Left ventricle myocardium superior (tissue), 1 donor: ENCODE results near the gene PPP1R12B. TPM values are rescaled to one million over a fixed set of nuclear protein-coding genes. Genes with fewer than 3 reads are reported as not detected.
A peak's percentile ranks its signal among the peaks of the same experiment; 100 is the strongest.

ENCODE experiments used
- ATAC-seq: fragments of 200-7000 bp; cut with Tn5 transposase; one replicate; pipeline ENCODE4 v1.9.1; 2020; ENCODE audit warnings: mild to moderate bottlenecking, moderate library complexity
- DNase-seq: peaks from one replicate; pipeline ENCODE4 v3.0.0-alpha.2; 2020
- intact Hi-C: fragments of 100-400 bp; cut with micrococcal nuclease; formaldehyde crosslinking; loops from one replicate; pipeline ENCODE4 v1.11.0; 2022
- long read RNA-seq: library from polyadenylated mRNA; unstranded; transcript quantifications from one replicate; pipeline ENCODE4 v2.0.0, GENCODE V29; 2021
- total RNA-seq: library from RNA; stranded (reverse); fragmentation: NEBNext Ultra II Directional; extraction: Animal tissue kit (Norgen Biotek cat#: 25700); gene quantifications from one replicate; pipeline ENCODE4 v1.2.1, GENCODE V29; 2021
- donor health status: DM: no; HTN: yes; CAD: no; lungs with severe emphysema.

Gene PPP1R12B, protein sequence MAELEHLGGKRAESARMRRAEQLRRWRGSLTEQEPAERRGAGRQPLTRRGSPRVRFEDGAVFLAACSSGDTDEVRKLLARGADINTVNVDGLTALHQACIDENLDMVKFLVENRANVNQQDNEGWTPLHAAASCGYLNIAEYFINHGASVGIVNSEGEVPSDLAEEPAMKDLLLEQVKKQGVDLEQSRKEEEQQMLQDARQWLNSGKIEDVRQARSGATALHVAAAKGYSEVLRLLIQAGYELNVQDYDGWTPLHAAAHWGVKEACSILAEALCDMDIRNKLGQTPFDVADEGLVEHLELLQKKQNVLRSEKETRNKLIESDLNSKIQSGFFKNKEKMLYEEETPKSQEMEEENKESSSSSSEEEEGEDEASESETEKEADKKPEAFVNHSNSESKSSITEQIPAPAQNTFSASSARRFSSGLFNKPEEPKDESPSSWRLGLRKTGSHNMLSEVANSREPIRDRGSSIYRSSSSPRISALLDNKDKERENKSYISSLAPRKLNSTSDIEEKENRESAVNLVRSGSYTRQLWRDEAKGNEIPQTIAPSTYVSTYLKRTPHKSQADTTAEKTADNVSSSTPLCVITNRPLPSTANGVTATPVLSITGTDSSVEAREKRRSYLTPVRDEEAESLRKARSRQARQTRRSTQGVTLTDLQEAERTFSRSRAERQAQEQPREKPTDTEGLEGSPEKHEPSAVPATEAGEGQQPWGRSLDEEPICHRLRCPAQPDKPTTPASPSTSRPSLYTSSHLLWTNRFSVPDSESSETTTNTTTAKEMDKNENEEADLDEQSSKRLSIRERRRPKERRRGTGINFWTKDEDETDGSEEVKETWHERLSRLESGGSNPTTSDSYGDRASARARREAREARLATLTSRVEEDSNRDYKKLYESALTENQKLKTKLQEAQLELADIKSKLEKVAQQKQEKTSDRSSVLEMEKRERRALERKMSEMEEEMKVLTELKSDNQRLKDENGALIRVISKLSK
- 667 TPM for total RNA-seq
- long read RNA-seq, transcript PPP1R12B-212 (10 exons, 1,808 nt): major isoform, 6 of 391 reads
- long read RNA-seq, partial matches to known transcripts: 109 of 391 reads
- long read RNA-seq, other reads (novel, unspliced or antisense): 272 of 391 reads

DNA sequence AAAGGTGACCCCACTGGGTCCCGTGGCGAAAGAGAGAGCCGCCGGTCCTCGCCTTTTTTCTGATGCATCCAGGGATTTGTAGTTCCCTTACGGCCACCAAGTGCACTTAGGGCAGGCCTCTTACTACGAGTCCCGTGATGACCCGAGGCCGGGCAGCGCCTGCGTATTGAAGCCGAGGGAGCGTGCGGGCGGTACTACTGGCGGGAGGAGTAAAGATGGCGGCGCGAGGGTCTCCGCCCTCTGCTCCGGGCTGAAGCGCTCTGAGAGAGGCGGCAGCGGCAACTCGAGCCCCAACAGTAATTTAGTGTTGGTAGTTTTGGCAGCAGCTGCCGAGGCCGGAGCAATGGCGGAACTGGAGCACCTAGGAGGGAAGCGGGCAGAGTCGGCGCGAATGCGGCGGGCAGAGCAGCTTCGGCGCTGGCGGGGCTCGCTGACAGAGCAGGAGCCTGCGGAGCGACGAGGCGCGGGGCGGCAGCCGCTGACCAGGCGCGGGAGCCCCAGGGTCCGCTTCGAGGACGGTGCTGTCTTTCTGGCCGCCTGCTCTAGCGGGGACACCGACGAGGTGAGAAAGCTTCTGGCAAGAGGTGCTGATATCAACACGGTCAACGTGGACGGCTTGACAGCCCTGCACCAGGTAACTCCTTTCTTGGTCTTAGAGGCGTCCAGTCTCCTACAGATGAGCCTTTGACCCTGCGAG lies at the start of gene PPP1R12B:
PPP1R12B (plus strand) TSS at position 191 of the 697 bp plus-strand sequence; CDS start at position 344, 153 bp downstream.
- intact Hi-C loops: no loop called here
- ATAC-seq: peak; percentile 98
- peak; percentile 98 for DNase-seq

DNA sequence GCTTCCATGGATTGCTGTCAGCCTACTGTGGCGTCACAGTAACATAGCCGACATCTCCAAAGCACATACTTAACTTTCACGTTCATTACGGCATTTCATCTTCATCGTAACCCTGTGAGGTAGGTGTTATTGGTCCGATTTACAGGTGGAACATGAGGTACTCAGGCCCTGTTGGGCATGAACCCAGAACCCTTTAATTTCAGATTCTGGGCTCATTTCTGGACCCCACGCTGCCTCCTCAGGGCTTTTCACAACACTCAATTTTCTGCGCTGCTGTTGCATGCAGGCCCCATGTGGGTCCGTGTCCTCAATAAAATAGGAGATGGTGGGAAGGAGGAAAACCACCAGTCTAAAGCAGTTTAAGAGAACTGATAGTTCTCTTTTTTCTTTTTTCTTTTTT lies 46.3 kb upstream of the PPP1R12B start:
- intact Hi-C loops: no loop called here
- ATAC-seq (no peak), DNase-seq (no peak)

DNA sequence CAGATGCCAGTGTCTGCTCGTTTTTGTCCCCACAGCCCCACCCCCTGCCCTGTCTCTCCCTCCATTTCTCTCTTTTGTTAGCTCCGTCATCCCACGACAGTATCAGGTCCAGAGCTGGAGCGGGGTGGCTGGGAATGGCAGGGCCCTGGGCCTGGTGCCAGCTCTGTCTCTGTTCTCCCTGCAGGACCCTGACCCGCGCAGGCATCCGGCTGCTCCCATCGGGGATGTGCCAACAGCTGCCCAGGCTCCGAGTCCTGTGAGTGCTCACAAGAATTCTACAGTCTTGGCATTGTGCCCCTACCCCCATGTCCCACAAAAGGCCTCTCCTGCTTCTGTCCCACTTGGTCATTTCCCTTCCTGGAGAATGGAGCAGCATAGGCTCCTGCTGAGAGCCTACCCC lies 44.1 kb upstream of the PPP1R12B start:
- DNase-seq: peak; percentile 62
- intact Hi-C loops: no loop called here
- peak; percentile 63 for ATAC-seq

DNA sequence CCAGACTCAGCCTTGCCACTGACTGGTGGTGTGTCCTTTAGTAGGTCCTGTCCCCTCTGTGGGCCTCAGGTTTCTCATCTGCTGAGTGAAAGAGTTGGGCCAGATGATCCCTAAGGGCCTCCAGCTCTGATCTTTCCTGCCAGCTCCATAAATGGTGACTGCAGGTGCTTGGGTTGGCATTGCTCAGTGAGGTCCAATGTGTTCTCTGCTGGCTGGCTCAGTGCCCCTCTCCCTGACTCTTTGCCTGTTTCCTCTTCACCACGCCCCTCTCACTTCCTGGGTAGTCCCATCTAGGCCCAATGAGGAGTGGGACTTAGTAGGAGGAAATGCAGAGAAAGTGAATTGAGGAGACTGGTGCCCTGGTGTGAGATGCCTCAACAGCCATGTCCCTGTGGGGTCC lies 43.3 kb upstream of the PPP1R12B start:
- intact Hi-C loops: no loop called here
- peak; percentile 76 for ATAC-seq
- peak; percentile 46 for DNase-seq

DNA sequence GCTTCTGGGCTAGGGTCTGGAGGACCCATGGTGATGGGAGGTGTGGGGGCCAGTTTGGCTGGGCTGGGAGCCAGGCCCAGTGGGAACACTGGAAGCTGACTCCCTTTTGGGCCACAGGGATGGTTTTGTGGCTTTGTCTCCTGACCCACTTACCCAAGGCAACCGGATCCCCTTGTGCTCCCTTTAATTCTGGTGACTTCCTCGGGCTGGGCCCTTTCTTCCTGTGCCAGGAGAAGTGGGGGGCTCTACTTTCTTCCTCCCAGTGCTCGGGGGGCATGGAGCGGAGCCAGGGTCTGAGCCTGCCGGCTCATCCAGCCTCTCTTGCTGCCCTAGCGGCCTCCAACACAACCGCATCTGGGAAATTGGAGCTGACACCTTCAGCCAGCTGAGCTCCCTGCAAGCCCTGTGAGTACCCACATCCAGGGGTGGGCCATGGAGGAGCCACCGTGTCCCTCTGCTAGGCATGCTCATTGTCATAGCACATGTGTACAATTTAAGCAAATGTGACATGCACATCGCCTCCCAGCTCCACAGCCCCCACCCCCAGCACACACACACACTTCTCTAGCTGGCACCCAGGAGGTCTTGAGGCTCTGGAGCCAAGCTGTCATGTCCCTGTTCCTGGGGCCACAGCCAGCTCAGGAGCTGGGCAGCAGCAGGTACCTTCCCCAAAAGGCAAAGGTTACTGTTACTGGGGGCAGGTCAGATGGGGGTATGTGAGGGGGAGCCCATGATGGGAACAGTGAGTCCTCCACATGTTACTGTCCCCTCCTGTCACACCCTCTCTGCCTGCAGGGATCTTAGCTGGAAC lies 41.8 kb upstream of the PPP1R12B start:
- intact Hi-C loops: no loop called here
- no peak for DNase-seq
- ATAC-seq: no peak

DNA sequence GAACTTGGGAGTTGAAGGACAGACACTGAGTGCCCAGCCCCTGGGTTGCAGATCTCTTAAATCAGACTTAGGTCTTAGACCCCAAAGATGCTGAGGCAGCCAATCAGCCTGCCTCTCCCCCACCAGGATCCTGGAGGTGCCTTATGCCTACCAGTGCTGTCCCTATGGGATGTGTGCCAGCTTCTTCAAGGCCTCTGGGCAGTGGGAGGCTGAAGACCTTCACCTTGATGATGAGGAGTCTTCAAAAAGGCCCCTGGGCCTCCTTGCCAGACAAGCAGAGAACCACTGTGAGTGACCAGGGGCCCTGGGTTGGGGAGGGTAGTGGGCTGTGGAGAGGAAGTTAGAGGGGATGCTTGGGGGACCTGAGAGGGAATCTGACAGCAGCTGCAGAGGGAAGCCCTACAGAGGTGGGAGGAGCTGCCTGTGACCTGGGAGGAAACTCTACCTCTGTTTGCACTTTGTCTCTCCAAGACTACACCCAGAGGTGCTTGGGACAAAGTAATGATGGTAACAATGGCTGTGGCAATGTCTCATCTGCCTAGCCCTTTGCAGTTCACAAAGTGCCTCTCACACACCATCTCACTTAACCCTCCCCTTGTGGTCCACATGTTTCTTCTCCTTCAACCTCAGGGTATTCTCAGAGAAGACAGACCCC lies 38.3 kb upstream of the PPP1R12B start:
- intact Hi-C loops: loop anchor here (10.0 kb wide), 1 partner anchor 125 kb away; no protein-coding TSS in a partner anchor
- DNase-seq (no peak), ATAC-seq (no peak)

DNA sequence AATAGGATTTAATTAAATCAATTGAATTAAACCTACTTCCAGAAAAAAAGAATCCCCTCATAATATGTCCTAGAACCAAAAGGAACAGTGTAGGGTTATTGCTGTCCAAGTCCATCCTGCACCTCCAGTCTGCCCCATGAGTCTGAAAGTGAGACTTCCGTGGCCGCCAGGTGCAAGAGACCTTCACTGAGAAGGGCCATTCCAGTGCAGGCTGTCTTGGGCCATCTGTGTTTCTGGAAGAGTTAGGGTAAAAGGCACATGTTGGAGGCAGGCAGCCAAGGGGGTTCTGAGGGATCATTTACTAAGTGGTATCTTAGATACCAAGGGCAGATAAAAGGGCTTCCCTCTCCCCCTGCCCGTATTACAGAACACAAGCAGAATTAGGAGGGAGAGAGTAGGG lies 37.8 kb upstream of the PPP1R12B start:
- DNase-seq (no peak), ATAC-seq (no peak)
- intact Hi-C loops: loop anchor here (10.0 kb wide), 1 partner anchor 126 kb away; no protein-coding TSS in a partner anchor

DNA sequence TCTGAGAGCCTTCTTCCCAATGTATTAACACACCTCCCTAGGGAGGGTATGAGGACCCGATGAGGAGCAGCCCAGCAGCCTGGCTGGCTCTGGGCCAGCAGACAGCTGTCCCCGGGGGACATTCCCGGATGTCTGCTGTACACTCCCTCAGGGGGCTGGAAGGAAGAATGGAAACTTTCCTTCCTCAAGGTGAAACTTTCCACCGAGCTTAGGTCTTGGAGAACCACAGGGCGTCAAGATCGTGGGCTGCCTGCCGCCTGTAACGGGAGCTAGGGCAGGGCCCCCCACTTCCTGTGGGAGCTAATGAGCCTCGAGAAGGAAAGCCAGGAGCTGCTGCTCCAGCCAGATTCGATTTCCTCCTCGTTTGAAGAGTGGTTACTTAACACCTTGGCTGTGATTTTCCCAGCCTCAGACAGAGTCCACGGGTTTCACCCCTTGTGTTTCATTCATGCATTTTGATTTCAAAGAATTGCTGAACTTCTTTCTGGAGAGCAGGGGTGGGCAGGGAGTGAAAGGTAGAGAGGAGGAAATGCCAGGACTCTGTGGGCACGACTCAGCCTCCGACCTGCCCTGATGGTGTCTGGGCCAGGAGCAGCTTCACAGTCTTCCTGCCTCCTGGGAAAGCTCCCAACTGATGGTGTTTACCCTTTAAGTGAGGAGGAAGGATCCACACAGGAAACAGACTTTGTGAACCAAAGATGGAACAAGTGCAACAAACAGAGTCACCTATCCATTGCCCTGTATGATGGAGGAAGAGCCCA lies 36.4 kb upstream of the PPP1R12B start:
- DNase-seq: no peak
- no peak for ATAC-seq
- intact Hi-C loops: loop anchor here (10.0 kb wide), 1 partner anchor 127 kb away; no protein-coding TSS in a partner anchor

DNA sequence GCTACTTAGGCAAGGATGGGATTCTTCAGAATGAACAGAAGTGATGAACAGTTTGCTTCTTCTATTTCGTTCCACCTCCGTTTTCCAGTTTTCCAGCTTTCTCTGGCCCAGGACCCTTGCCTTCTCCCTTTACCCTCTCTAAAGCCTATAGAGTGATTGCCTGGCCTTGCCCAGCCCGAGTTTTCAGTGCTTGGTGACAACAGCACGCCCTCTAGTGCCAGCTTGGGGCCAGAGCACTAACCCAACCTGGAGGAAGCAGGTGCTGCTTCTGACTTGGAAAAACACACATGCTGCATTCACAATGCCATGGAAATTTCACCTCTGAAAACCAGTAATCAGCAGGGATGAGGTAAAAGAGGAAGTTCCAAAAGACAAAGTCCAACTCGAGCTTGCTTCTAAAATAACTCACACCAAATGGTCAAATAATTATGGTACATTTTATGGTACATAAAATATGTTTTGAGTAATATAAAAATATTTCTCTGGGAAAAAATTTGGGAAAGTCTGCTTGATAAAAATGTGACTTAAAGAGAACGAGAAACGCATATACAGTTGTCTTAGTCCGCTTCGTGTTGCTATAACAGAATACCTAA lies 32.8 kb upstream of the PPP1R12B start:
- ATAC-seq (peak; percentile 89), DNase-seq (peak; percentile 82)
- intact Hi-C loops: loop anchor here (10.0 kb wide), 1 partner anchor 131 kb away; no protein-coding TSS in a partner anchor

DNA sequence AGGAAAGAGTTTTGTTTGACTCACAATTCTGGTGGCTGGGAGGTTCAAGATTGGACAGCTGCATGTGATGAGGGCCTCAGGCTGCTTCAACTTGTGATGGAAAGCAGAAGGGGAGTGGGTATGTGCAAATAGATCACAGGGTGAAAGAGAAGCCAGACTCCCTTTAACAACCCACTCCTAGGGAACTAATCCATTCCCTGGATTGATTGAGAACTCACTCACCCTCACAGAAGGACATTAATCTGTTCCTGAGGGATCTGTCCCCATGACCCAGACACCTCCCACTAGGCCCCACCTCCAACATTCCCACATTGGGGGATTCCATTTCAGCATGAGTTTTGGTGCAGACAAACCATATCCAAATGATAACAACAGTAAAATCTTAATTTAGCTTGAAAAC lies 32.3 kb upstream of the PPP1R12B start:
- no peak for DNase-seq
- no peak for ATAC-seq
- intact Hi-C loops: loop anchor here (10.0 kb wide), 1 partner anchor 131 kb away; no protein-coding TSS in a partner anchor

DNA sequence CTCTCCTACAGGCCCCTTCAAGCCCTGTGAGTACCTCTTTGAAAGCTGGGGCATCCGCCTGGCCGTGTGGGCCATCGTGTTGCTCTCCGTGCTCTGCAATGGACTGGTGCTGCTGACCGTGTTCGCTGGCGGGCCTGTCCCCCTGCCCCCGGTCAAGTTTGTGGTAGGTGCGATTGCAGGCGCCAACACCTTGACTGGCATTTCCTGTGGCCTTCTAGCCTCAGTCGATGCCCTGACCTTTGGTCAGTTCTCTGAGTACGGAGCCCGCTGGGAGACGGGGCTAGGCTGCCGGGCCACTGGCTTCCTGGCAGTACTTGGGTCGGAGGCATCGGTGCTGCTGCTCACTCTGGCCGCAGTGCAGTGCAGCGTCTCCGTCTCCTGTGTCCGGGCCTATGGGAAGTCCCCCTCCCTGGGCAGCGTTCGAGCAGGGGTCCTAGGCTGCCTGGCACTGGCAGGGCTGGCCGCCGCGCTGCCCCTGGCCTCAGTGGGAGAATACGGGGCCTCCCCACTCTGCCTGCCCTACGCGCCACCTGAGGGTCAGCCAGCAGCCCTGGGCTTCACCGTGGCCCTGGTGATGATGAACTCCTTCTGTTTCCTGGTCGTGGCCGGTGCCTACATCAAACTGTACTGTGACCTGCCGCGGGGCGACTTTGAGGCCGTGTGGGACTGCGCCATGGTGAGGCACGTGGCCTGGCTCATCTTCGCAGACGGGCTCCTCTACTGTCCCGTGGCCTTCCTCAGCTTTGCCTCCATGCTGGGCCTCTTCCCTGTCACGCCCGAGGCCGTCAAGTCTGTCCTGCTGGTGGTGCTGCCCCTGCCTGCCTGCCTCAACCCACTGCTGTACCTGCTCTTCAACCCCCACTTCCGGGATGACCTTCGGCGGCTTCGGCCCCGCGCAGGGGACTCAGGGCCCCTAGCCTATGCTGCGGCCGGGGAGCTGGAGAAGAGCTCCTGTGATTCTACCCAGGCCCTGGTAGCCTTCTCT lies 30.3 kb upstream of the PPP1R12B start:
- DNase-seq: no peak
- intact Hi-C loops: loop anchor here (10.0 kb wide), 1 partner anchor 133 kb away; no protein-coding TSS in a partner anchor
- no peak for ATAC-seq

DNA sequence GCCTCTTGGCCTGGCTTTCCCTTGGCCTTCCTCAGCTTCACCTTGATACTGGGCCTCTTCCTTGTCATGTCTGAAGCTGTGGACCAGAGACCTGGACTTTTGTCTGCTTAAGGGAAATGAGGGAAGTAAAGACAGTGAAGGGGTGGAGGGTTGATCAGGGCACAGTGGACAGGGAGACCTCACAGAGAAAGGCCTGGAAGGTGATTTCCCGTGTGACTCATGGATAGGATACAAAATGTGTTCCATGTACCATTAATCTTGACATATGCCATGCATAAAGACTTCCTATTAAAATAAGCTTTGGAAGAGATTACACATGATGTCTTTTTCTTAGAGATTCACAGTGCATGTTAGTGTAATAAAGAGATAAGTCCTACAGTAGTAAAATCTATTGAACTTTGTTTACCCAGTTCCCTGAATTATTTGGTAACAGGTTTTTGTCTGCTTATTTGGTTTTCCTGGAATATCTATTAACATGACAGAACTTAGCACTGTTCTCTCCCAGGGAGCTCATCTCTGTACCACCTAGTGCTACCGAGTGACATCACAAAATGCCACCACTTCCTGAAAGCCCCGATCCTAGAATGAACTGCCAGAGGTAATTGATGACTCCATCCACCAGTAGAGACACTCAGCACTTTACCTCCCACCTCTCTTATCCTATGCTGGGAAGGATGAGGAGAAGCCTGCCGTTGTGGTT lies 29.0 kb upstream of the PPP1R12B start:
- DNase-seq (no peak), ATAC-seq (no peak)
- intact Hi-C loops: loop anchor here (10.0 kb wide), 1 partner anchor 135 kb away; no protein-coding TSS in a partner anchor

DNA sequence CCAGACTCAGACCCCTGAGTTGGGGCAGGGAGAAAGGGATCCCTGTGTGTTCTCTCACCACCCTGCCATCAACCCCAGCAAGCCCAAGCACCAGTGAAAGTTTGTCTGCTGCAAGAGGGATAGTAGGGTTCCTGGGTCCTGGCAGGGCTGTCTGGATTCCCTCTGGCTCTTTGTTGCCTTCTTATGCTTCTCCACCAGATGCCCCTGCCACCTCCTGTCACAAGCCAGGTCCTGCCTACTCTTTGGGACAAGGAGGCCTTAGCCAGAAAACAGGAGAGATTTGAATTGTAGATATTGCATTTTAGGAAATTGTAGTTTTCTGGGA lies 28.5 kb upstream of the PPP1R12B start:
- DNase-seq (no peak), ATAC-seq (no peak)
- intact Hi-C loops: no loop called here

DNA sequence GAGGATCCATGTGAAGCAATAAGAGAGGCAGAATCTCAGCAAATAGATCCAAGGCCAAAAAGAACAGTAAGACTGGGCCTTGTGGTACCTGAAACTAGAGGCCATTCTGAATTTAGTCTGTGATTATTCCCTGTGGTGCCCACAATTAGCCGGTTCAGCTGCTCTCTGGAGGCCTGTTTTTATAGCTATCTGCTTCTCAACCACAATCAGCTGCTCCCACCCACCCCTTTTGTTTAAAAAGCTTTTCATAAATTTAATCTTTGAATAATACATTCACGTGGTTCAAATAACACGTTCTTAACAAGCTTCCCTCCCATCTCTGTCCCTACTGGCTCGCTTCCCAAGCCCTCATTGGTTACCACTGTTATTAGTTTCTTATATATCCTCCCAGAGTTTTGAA lies 24.8 kb upstream of the PPP1R12B start:
- ATAC-seq (no peak), DNase-seq (no peak)
- intact Hi-C loops: no loop called here

DNA sequence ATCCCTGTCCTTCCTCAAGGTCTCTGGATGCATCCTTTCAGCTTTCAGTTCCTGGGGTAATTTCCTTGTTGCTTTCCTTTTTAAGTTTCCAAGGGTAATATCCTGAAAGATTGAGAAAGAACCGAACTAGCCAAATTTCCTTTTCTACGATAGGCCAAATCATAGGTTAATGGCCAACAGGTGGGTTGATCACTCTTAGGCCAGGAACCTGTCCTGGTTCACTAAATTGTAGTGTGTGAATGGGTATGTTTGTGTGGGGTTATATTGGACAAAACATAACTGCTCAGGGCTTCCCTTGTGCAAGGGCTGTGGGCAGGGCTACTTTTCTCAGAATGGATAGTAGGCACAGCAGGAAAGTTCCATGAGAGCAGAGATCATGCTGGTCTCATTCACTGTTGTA lies 23.9 kb upstream of the PPP1R12B start:
- ATAC-seq: no peak
- intact Hi-C loops: no loop called here
- no peak for DNase-seq
